Fibroblast of skin of right biceps (primary cell): ENCODE results near the gene ROBO1.
"Not testable (repeated sequence)": the region's sequence is repeated elsewhere in the genome, so short reads cannot be mapped to it uniquely, and the experiment has no call there.

Experiments used
- DNase-seq: peaks from one replicate; pipeline ENCODE4 v3.0.0-alpha.2; 2013

The ROBO1 gene

DNA sequence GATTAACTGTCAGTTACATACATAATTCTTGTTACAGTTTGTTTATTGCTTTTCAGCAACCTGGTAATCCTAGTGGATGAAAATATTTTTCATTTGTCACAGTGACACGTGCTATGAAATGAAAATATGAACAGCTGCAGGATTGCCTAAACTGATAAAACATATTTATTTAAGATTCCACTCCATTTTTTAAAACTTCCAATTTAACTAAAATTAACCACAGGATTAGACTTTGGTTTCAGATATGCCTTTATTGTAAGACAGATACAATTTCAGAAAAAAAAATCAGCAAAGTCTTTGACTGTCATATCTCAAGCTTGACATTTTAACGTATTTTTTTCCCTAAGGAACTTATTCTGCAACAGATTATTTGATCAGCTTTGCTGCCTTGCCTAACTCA is 550.7 kb downstream of the ROBO1 start:
- DNase-seq, result no peak

DNA sequence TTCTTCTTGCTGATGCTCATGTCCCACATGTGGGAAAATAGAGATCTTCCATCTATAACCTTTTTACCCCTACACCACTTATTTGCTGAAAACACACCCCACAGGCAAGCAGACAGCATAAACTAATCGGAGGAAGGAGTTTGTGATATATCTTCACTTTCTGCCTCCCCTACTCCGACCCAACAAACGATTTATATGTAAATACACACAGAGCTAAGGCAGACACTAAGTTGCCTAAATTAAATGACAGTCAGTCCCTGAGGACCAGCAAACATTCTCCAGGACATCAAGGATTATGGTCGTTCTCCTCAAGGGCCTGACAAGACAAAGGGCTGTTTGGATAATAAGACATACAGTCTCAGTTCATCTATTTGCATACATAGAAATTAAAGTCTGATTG is 552.5 kb downstream of the ROBO1 start:
- no peak for DNase-seq

DNA sequence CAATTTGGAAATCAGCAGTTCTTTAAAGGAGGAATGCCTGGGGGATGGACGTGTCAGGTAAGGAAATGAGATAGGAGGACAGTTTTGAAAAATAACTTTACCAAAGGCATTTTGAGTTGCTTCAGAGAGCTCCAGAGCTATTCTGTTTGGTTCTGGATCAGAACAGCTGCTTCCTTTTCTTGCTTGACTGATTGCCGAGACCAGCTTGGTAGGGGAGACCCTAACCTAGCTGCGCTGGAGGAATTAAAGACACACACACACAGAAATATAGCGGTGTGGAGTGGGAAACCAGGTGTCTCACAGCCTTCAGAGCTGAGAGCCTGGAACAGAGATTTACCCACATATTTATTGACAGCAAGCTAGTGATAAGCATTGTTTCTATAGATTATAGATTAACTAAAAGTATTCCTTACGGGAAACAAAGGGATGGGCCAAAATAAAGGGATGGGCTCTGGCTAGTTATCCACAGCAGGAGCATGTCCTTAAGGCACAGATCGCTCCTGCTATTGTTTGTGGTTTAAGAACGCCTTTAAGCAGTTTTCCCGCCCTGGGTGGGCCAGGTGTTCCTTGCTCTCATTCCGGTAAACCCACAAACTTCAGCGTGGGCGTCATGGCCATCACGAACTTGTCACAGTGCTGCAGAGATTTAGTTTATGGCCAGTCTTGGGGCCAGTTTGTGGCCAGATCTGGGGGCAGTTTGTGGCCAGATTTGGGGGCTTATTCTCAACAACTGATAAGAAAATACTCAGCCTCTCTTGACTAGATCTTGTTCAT is 556.0 kb downstream of the ROBO1 start:
- DNase-seq, result no peak

DNA sequence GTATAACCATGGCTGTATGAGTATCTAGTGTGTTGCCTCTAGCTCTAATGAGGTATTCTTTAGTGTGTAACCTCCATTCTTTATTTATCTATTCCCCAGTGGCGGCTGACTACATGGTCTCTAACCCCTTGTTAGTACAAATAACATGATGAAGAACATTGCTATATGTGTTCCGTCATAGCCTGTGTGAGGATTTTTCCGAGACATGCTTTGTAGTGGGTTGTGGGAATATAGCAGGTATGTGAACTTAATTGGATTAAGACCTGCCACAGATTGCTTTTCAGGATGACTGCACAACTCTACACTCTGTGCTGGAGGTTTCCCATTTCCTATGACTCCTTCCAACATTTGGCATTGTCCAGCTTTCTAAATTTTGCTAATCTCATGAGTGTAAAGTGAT is 563.4 kb downstream of the ROBO1 start:
- peak; percentile 11 for DNase-seq

DNA sequence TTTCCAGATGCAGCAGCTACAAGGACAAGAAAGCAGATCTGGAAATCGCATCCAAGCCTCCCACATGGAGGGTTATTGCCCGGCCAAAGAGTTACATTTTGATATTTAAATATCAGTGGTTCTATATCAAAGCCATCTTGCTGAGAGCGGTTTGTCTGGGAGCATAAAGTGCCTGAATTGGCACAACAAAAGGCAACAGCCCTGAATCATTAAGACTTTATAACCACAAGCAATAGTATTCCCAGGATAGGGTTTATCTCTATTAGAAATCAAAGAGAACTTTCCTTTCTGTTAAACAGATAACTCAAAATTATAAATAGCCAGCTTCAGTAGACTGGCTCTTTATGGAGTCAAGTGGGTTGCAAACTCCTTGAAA is 564.7 kb downstream of the ROBO1 start:
- DNase-seq, result no peak

DNA sequence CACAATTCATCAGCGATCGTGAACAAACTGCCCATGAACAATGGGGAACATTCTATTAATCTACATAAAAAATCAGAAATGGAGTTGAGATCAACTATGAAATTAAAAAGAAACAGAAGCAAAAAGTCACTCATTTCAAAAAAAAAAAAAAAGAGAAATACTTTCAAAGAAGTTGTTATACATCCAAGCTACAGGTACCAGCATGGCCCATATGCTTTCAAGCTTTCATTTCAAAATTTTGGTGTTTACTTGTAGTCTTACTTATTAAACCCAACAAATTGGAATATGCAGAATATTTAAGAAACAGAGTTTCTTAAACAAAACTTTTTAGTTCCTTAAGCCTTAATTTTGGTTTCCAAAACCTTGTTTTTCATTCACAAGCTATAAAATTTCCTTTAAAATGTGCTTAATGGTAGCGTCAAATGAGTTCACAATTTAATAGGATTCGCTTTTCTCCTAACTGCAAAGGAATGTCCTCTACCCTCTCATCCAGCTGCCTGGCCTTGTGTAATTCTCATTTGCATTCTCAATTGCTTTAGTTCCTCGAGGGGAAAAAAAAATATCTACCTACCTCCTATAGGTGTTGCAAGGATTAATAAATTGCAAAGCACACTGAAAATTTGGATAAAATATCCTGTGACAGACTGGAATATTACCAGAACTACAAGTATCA is 565.2 kb downstream of the ROBO1 start:
- no peak for DNase-seq

DNA sequence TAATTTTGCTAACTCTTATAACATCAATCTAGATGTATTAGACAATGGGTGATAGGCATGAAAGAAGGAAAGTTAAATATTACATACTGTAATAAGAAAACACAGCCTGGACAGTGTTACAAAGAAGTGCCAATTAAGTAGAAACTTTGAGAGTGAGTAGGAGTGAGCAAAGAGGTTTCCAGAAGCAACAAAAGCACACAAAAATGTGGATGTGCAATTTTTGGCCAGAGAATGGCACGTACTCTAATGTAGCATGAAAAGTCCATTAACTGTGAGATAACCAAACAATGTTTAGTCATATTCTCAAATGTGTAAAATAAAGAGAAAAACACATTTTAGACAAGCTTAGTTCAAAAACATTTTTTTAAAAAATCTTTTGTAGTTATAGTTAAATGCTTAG is 567.3 kb downstream of the ROBO1 start:
- peak; percentile 28 for DNase-seq

DNA sequence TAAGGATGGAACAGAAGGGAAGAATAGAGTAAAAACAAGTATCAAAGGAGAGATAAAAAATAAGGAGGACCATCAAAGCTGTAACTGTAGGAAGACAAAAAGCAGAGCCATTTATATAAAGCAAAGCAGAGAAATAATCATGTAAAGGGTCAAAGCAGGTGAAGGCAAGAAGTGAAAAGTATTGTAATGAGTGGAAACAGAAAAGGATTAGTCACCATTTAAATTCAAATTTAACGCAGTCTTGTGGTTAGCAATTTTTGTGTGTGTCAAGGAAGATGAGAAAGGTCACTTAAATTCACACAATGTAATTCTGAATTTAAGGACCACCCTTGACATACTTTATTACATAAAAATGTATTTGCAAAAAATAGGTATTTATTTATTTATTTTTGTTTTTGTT is 567.8 kb downstream of the ROBO1 start:
- peak; percentile 8 for DNase-seq

DNA sequence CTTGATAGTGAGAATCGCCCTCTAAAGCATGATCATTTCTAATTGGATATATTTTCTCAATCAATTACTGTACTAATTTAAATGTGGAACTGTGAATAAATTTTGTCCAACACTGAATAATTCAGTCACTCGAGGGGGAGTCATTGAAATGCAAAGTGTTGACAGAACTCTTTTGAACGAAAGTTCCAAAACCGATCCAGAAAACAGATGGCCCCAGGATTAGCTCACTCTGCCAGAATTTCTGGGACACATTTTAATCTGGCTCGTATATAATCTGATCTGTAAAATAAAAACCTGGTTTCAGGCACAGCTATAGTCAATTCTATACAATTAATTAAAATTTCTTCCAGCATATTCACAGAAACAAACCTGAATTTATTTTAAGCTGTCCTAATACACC is 580.4 kb downstream of the ROBO1 start:
- DNase-seq, result no peak

DNA sequence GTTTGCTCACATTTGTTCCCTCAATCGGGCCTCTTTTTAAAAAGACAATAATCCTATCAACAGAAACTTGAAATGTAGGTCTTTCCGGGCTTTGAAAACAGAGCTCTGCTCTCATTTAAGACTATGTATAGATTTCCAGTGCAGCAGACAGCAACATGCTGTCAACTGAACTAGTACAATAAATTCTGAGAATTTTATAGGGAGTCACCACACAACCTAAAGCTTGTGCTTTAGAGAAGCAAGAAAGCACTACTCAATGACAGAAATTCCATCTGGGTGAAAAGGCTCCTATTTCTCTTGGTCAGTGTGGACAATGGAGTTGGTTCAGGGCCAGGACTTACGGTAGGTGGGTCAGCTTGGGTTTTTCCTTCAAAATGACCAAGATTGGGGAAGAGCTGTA is 583.5 kb downstream of the ROBO1 start:
- DNase-seq, result no peak

DNA sequence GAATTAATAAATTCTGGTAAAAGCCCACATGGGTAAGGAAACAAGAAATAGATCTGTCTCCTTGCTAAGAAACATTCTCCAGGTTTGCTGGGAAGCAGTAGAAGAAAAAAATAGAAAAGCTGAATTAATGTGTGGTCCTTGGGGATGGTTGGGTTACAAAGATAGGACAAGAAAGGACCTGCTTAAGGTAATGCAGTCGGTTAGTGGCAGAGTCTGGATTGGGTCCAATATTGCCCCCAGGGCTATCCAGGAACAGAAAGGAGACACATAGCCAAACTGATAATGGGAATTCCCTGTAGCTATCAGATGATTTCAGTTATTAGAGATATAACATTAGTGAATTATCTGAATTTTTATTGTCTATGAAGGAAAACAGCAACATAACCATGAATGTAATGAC is 584.3 kb downstream of the ROBO1 start:
- no peak for DNase-seq

DNA sequence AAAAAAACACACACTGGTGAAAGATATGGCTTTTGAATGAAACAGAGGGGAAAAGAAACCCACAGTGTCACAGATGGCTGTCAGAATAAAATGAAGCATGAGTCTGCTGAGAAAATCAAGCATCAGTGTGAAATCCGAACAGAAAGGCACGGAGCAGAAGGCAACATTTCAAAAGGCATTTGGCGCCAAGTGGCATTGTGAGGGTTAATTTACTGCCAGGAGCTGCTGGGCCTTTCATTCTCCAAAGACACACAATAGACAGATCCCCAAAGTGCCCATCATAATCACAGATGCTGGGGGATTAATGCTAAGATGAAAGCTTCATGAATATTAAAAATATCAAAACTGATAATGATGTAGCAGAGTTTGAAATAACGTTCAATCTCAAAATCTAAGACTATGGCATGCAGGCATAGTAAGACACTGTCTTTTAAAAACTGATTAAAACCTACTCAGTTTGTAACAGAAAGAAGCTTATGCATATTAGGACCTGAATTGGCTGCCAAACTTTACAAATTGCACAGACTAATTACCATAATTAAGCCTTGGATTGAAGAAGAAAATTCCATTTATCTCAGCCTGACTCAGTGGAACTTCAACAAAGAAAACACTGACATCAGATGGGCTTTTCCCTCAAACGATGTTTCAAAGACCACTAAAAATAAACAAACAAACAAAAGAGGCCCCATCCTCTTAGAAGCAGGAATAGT is 589.2 kb downstream of the ROBO1 start:
- no peak for DNase-seq

DNA sequence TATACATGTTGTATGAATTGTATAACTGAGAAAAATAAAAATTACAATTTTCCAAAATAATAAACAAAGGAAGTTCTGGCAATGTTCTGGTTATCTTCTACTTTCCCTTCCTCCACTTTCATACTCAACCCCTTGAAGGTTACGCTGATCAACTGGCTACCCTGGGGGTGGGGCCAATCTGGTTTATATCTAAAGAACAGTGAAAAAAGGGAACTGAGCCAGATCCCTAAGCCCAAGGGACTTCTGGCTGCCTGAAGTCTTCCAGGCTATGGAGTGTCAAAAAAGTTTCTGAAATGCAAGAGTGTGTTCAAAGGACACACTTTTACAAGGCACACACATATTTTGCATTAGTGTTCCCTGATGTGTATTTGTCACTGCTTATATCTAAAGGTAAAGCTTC is 591.9 kb downstream of the ROBO1 start:
- peak; percentile 1 for DNase-seq

DNA sequence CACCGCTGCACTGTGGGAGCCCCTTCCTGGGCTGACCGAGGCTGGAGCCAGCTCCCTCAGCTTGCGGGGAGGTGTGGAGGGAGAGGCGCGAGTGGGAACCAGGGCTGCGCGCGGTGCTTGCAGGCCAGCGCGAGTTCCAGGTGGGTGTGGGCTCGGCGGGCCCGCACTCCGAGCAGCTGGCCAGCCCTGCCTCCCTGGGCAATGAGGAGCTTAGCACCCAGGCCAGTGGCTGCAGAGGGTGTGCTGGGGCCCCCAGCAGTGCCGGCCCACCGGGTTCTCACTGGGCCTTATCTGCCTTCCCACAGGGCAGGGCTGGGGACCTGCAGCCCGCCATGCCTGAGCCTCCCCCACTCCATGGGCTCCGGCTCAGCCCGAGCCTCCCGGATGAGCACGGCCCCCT is 594.5 kb downstream of the ROBO1 start:
- not testable (repeated sequence) for DNase-seq

DNA sequence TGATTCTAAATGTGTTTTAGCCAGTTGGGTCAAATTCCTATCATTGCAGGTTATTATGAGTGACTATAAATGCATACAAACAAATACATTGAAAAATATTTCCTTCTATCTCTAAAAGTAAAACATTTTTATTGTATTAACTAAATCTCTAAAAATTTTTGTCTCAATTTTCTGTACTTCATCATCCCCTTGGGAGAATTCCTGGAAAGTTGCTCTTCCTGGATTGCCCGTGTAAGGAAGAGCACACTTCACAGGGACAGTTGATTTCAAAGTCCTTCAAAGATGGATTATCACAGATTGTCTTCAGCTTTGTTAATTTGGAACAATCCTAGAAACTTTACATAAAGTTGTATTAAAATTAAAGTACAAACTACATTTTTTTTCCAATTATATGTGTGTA is 595.6 kb downstream of the ROBO1 start:
- peak; percentile 14 for DNase-seq

DNA sequence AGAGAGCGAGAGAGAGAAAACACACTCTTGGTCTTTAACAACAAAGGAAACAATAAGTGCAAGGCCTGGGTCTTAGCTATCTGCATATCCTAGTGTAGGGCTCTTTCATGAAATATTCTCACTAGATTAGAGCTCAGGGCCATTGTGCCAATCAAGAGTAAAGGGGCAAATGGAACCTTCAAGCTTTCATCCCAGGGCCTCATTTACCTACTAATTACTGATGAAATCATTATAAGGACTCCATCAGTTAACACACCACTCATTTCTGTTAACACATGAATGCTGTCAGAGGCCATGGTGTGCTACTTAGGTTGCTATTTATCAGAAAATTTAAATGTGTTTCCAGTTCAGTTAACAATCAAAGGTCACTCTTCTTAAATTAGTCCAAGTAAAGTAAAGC is 597.8 kb downstream of the ROBO1 start:
- DNase-seq, result no peak

DNA sequence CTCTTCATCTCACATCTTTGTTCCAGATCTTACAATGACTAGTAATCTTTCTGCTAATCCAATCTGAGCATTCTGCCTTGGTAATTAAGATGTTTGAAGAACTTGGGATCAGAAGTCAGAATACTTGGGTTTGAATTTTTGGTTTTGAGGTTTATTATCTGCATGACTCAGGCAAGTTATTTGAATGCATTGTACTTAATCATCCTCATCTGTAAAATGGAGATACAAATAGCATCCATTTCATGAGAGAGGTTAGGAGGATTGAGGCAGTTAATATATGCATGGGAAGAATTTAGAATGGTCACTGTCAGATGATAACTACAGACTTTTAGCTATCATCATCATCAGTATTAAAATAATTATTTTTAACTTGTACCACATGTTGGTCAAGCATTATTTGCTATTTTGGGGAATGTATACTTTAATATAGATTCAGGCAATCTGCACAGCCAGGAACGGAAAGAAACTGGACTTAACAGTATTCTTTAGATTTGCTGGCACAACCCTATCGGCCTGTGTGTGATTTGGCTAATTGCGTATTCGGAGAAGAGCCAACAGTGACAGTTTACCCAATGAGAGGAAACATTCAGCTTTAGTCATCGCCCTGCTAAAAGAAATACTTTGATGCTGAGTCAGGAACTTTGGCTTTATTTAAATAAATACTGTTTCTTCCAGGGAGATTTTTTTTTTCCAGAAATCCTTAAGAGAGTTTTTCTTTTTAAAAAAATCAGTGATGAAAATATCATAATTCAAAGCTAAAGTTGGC is 600.0 kb downstream of the ROBO1 start:
- peak; percentile 96 for DNase-seq

DNA sequence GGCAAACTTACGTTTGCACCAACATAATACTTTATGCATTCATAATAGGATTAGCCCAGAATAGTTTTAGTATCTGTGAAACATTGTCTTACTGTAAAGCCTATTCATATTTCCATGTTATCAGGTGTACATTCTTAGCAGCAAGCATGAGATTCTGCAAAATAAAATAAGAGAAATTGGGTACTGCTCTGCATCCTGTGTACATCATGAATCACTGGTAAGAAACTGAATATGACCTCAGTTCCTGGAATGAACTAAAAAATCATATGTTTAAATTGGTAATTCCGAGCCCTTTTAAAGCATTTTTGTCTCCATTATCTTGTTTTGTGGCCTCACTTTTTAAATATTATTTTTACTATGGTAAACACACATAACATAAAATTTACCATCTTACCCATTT is 605.1 kb downstream of the ROBO1 start:
- DNase-seq, result peak; percentile 3

DNA sequence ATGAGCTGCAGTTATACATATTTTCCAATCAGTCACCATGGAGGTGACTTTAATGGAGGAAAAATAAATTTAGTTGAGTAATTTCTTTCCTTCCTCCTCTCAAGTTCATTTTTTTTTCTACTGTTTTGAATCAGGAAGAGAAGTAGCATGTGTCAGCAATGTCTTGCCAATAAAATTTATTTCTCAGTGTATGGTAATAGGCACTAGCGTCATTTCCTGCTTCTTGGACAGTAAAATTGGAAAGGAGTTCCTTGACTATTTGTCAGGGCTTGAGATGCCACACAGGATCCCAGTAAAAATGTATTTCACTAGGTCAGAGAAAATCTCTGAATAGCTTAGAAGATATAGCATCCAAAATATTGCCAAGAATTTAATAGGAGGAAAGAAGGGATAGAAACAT is 605.9 kb downstream of the ROBO1 start:
- peak; percentile 35 for DNase-seq

DNA sequence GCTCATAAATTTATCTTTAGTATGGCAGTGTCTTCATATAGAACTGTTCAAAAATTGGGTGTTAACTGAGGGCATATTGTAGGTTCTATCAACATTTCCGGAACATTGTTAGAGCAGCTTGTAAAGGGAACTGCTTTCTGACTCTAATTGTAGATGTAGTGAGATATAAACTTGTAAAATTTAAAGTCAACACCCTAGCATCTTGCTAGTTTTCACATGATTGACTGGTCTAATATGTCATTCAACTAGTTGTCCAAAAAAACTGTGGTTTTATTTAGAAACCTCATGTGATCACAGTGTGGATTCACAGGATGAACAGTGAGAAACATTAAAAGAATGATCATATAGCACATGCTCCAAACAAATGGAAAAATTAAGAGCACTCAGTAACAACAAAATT is 607.4 kb downstream of the ROBO1 start:
- DNase-seq, result no peak

DNA sequence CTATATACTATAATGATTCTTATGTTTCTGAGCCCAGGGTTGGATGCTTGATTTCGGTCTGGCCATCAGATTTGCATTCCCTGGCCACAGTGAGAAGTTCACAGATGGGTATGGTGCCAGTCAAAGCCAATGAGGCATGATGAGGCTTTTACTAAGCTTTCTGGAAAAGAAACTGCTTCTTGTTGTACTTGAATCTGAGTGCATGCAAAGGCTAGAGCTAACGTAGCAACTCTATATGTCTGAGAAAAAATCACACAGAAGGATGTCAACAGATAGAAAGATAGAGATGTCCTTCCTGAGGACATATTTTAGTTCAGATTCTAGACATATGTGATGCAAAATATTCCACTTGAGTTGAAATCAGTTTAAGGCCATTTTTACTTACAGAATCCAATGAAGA is 608.1 kb downstream of the ROBO1 start:
- no peak for DNase-seq

DNA sequence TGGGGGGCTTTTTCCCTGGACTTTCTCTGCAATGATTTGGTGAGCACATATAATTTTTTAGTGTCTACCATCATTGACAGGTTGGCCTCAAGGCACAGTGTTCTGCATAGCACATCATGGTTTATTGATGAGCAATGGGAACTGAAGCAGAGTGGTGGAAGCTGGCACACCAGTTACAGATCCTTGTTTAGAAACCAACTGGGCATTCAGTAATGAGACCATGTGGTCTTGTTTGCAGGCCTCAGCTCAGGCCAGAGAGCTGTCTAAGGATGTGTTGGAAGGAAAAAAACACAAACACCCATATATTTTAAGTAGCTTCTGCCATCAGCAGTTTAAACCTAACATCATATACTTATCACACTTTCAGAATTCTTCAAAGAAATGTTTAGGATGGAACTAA is 610.6 kb downstream of the ROBO1 start:
- DNase-seq, result no peak

DNA sequence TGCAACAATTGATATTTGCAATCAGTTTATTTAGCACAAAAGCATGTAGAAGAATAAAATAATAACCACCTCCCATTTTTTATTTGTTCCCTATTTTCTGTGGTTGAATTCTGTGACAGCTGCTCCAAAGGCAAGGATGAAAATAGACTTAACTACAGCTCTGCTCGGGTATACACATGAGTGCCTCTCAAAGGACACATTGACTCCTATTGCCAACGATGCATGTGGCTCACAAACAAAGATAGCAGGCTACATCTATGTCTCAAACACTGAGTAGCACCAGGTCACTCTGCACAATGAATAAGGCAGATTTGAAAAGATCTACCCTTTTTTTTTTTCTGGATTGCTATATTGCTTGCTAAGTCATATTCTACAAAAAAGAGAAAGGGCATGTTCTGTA is 612.9 kb downstream of the ROBO1 start:
- DNase-seq, result no peak
